HEK293 (cell line): ENCODE data around the gene RNF212.

ENCODE experiments used
- CTCF ChIA-PET: fragments of 350-600 bp; formaldehyde crosslinking; extraction: SDS; loops from one replicate; lab custom pipeline; 2021; ENCODE audit warnings: antibody characterized with exemption; lab: Yijun Ruan, JAX
- POLR2A ChIA-PET: fragments of 300-600 bp; formaldehyde crosslinking; extraction: SDS; loops from one replicate; lab custom pipeline; 2020; ENCODE audit warnings: antibody characterized with exemption, inconsistent platforms; lab: Yijun Ruan, JAX
- H3K27ac ChIP-seq: fragments of 200-500 bp; sonication (Bioruptor generic); 2 replicates; pipeline ENCODE4 v1.5.1; 2014; ENCODE audit warnings: low read depth, low read length, control low read depth, inconsistent platforms; ENCODE audit errors: extremely low read depth
- H3K36me3 ChIP-seq, 2 experiments: fragments of 200-500 bp in 1 of 2; sonication (Bioruptor generic) in 1 of 2; 1 replicate in 1 of 2; 2 replicates in 1 of 2; pipeline ENCODE4 v1.5.1; 2014 to 2017; ENCODE audit warnings: inconsistent platforms in 2 of 2, low read length in 2 of 2; ENCODE audit not compliant: control insufficient read depth in 2 of 2, insufficient read depth in 1 of 2
- H3K4me1 ChIP-seq: fragments of 200-500 bp; sonication (Bioruptor generic); 2 replicates; pipeline ENCODE4 v1.5.1; 2014; ENCODE audit warnings: mild to moderate bottlenecking, low read length, inconsistent platforms; ENCODE audit not compliant: control insufficient read depth, insufficient read depth
- H3K4me3 ChIP-seq: 2 replicates; pipeline ENCODE4 v1.5.1; 2011; ENCODE audit warnings: low read depth, mild to moderate bottlenecking, control low read depth, low read length, moderate library complexity
- H3K9me3 ChIP-seq: fragments of 200-500 bp; sonication (Bioruptor generic); 2 replicates; pipeline ENCODE4 v1.5.1; 2014; ENCODE audit warnings: low read depth, low read length, inconsistent platforms; ENCODE audit not compliant: control insufficient read depth, insufficient read depth
- GFI1B ChIP-seq: fragments of 450-650 bp; formaldehyde crosslinking; IDR thresholded peaks from 2 replicates; pipeline ENCODE4 v1.5.1; 2016; ENCODE audit warnings: missing biosample characterization, missing genetic modification characterization
- KLF8 ChIP-seq: fragments of 450-650 bp; formaldehyde crosslinking; IDR thresholded peaks from 2 replicates; pipeline ENCODE4 v1.5.1; 2016; ENCODE audit warnings: missing biosample characterization, missing genetic modification characterization
- PRDM2 ChIP-seq: fragments of 450-650 bp; formaldehyde crosslinking; IDR thresholded peaks from 2 replicates; pipeline ENCODE4 v1.5.1; 2016; ENCODE audit warnings: missing biosample characterization, missing genetic modification characterization, borderline replicate concordance
- SP7 ChIP-seq: fragments of 450-650 bp; formaldehyde crosslinking; IDR thresholded peaks from 2 replicates; pipeline ENCODE4 v1.5.1; 2016; ENCODE audit warnings: missing biosample characterization, missing genetic modification characterization
- ZFP3 ChIP-seq: fragments of 450-650 bp; formaldehyde crosslinking; IDR thresholded peaks from 2 replicates; pipeline ENCODE4 v1.5.1; 2016; ENCODE audit warnings: low read depth, missing biosample characterization, missing genetic modification characterization
- ZNF138 ChIP-seq: fragments of 450-650 bp; formaldehyde crosslinking; IDR thresholded peaks from 2 replicates; pipeline ENCODE4 v1.5.1; 2016; ENCODE audit warnings: missing biosample characterization, missing genetic modification characterization, borderline replicate concordance
- ZNF501 ChIP-seq: fragments of 450-650 bp; formaldehyde crosslinking; IDR thresholded peaks from 2 replicates; pipeline ENCODE4 v1.5.1; 2016; ENCODE audit warnings: missing biosample characterization, missing genetic modification characterization
- ZNF513 ChIP-seq: fragments of 450-650 bp; IDR thresholded peaks from 2 replicates; pipeline ENCODE4 v1.5.1; 2018; ENCODE audit warnings: missing biosample characterization, missing genetic modification characterization
- ZNF555 ChIP-seq: fragments of 450-650 bp; formaldehyde crosslinking; conservative IDR thresholded peaks from 2 replicates; pipeline ENCODE4 v1.5.1; 2017; ENCODE audit warnings: missing biosample characterization, mild to moderate bottlenecking, missing genetic modification characterization, inconsistent platforms
- ZNF585B ChIP-seq: fragments of 450-650 bp; formaldehyde crosslinking; IDR thresholded peaks from 2 replicates; pipeline ENCODE4 v1.5.1; 2016; ENCODE audit warnings: missing biosample characterization, missing genetic modification characterization
- ZNF626 ChIP-seq: fragments of 450-650 bp; sonication (Bioruptor Pico); formaldehyde crosslinking; IDR thresholded peaks from 2 replicates; pipeline ENCODE4 v1.5.1; 2018; ENCODE audit warnings: missing biosample characterization, missing genetic modification characterization, inconsistent platforms
- ZNF645 ChIP-seq: fragments of 450-650 bp; formaldehyde crosslinking; IDR thresholded peaks from 2 replicates; pipeline ENCODE4; 2016; ENCODE audit warnings: missing biosample characterization, missing genetic modification characterization
- ZNF707 ChIP-seq: fragments of 450-650 bp; formaldehyde crosslinking; IDR thresholded peaks from 2 replicates; pipeline ENCODE4 v1.5.1; 2016; ENCODE audit warnings: missing biosample characterization, missing genetic modification characterization
- ZSCAN23 ChIP-seq: fragments of 450-650 bp; formaldehyde crosslinking; IDR thresholded peaks from 2 replicates; pipeline ENCODE4 v1.5.1; 2016; ENCODE audit warnings: missing biosample characterization, missing genetic modification characterization
- ZSCAN4 ChIP-seq: fragments of 450-650 bp; formaldehyde crosslinking; IDR thresholded peaks from 2 replicates; pipeline ENCODE4 v1.5.1; 2017; ENCODE audit warnings: missing biosample characterization, missing genetic modification characterization
- ZSCAN5A ChIP-seq: fragments of 450-650 bp; formaldehyde crosslinking; IDR thresholded peaks from 2 replicates; pipeline ENCODE4 v1.5.1; 2016; ENCODE audit warnings: missing biosample characterization, missing genetic modification characterization

Gene RNF212

GRCh38 chr4:1047106-1047975 lies 66.0 kb downstream of the RNF212 start:
- CTCF ChIA-PET: no interaction called here
- Histone ChIP-seq H3K36me3 (no peaks in the 10 kb centered on the region), H3K27ac (no peak overlapping the region), H3K4me1 (no peaks in the 10 kb centered on the region), H3K9me3 (no peaks in the 10 kb centered on the region), H3K4me3 (no peak overlapping the region)
- TF ChIP-seq GFI1B (tag by site-specific recombination) (no peak), ZNF585B (tag by site-specific recombination) (no peak), ZNF707 (tag by site-specific recombination) (no peak), ZNF645 (tag by site-specific recombination) (no peak), ZNF513 (tag by site-specific recombination) (no peak), ZFP3 (tag by site-specific recombination) (no peak), ZNF501 (tag by site-specific recombination) (no peak), ZNF138 (tag by site-specific recombination) (no peak), ZNF626 (tag by site-specific recombination) (no peak), KLF8 (tag by site-specific recombination) (no peak), PRDM2 (tag by site-specific recombination) (no peak), ZSCAN5A (tag by site-specific recombination) (no peak), ZSCAN4 (tag by site-specific recombination) (no peak), ZSCAN23 (tag by site-specific recombination) (no peak), ZNF555 (tag by site-specific recombination) (no peak), SP7 (tag by site-specific recombination) (no peak)
- POLR2A ChIA-PET: no interaction called here
